ENCODE data around the gene ARPP19. TPM values are rescaled to one million over a fixed set of nuclear protein-coding genes. Genes with fewer than 3 reads are reported as not detected.
A peak's percentile ranks its signal among the peaks of the same experiment; 100 is the strongest.

The ARPP19 gene
- total and polyA plus RNA-seq, 2 of the 4 experiments (the other 2 are of a cell fraction), result 33.4 to 65.2 TPM

DNA sequence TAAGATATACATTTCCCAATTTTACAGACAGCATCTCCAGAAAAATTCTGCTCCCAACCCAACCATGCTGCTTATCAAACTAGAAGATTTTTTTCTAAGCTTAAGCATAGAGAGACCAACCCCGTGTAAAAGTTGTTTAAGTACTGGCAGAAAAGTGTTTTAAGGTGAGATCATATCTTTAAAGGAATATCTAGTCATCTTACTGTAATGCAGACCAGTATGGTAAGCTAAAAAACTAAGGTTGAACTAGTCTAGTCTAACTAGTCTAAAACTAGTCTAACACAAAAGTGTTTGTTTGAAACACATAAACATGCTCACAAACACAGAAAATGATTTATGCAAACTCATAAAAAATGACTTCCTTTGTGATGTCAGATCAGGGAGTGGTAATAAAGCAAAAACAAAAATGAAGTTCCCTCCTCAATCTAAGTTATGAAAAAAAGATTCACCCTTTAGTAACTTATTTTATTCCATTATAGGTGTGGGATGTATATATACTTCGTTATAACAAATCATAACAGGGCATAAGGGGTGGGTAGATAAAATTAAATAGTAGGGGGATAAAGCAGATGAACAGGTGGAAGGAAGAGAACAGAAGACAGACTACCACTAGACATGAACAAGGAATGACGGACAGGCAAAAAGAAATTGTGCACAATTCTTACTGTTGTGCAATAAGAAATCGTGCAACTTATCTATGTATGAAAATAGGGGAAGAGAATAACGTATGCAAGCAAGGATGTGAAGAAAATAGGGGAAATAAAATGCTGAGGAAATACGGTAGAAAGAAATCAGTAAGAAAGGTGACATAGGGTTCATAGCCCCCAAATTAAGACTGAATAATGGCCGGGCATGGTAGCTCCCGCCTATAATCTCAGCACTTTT, 50.1 kb downstream of the ARPP19 start:
- dilution Hi-C loops (cut with HindIII; ENCODE audit: low sequenced_read_pairs, unreplicated experiment), result no loop called here

More for the DNA sequence above, 50.1 kb downstream of the ARPP19 start:
- peaks cover 5% of the 10 kb centered on the region for H3K9me1 ChIP-seq (ENCODE audit: insufficient read depth, low read length)
- no peak overlapping the region for H3K14ac ChIP-seq (replicated peaks; ENCODE audit: low read depth, low read length)
- CTCF ChIA-PET, result no interaction called here
- ATAC-seq (ENCODE audit: low read depth) (peak; percentile 30; the same call in 1 of the 2 replicates), DNase-seq (peak; percentile 63)
- POLR2A ChIA-PET (ENCODE audit: unreplicated experiment), result interaction anchor here (0.6 kb wide), 1 partner anchor 21 kb away, joined by 3 read pairs; no protein-coding TSS in a partner anchor
- intact Hi-C loops (cut with micrococcal nuclease), result loop anchor here (10.0 kb wide), 1 partner anchor 54 kb away; no protein-coding TSS in a partner anchor
- no peak overlapping the region for H3K9ac ChIP-seq (ENCODE audit: low read depth, low read length)
- no peak overlapping the region for H3K18ac ChIP-seq (ENCODE audit: low read depth, low read length)
- peaks cover 9% of the 10 kb centered on the region for H3K4me1 ChIP-seq (ENCODE audit: control insufficient read depth, insufficient read depth, low read length)
- no peak overlapping the region for H2AFZ ChIP-seq (replicated peaks; ENCODE audit: low read length, poor library complexity)
- no peak overlapping the region for H3K27ac ChIP-seq (ENCODE audit: insufficient read depth, low read length)
- H4K8ac ChIP-seq (ENCODE audit: low read depth in 2 of 2, low read length in 2 of 2), result no peak overlapping the region; a peak in 1 of 4 replicates
- H2AK9ac ChIP-seq (replicated peaks; ENCODE audit: low read depth, low read length, poor library complexity), result no peak overlapping the region
- H3K23ac ChIP-seq (ENCODE audit: low read depth, low read length), result no peak overlapping the region
- H4K91ac ChIP-seq (ENCODE audit: insufficient read depth, low read depth, low read length), result no peak overlapping the region
- in situ Hi-C loops (cut with MboI; ENCODE audit: low sequenced_read_pairs), result no loop called here
- H2BK15ac ChIP-seq (ENCODE audit: low read depth, low read length), result no peak overlapping the region
- H3K56ac ChIP-seq (ENCODE audit: extremely low read depth, insufficient read depth, low read length), result no peak overlapping the region
- no TSS peak for BruUV-seq (replicated peaks)
- H2BK20ac ChIP-seq (ENCODE audit: low read depth, low read length), result no peak overlapping the region
- peaks cover 24 to 58% of the 10 kb centered on the region in 2 experiments; a peak in 3 of 4 replicates for H3K79me1 ChIP-seq (ENCODE audit: low read depth in 1 of 2, low read length in 2 of 2)
- no peak overlapping the region for H2BK5ac ChIP-seq (ENCODE audit: low read depth, low read length, poor library complexity, severe bottlenecking)
- TF ChIP-seq CEBPB (IDR thresholded peaks at IDR 0.05; ENCODE audit: low read depth, low read length) (peak; percentile 66), NFE2L2 (IDR thresholded peaks at IDR 0.05; ENCODE audit: low read depth, low read length) (no peak)
- no peaks in the 10 kb centered on the region for H3K36me3 ChIP-seq (ENCODE audit: control insufficient read depth, insufficient read depth, low read length)
- H4K5ac ChIP-seq (ENCODE audit: low read depth, low read length), result no peak overlapping the region
- H3K4me3 ChIP-seq (ENCODE audit: insufficient read depth, low read depth, low read length), result no peak overlapping the region
- peaks cover 25% of the 10 kb centered on the region; the same call in 1 of the 2 replicates for H4K20me1 ChIP-seq (ENCODE audit: insufficient read depth, low read length)
- H3K4ac ChIP-seq (ENCODE audit: low read depth, low read length), result no peak overlapping the region
- H3K9me3 ChIP-seq (ENCODE audit: control insufficient read depth, insufficient read depth, low read length), result no peaks in the 10 kb centered on the region
- no peaks in the 10 kb centered on the region for H3K27me3 ChIP-seq (ENCODE audit: control insufficient read depth, insufficient read depth, low read length)
- WGBS, 2 experiments (ENCODE audit: extremely low coverage in 2 of 2, insufficient read length in 1 of 2), result 83% methylated on average over 5 of the region's 8 CpGs; no CpG with 5 or more reads in 1 of the 2 experiments
- H2BK120ac ChIP-seq (ENCODE audit: low read depth, low read length), result no peak overlapping the region
- H2AK5ac ChIP-seq (ENCODE audit: low read depth, low read length), result no peak overlapping the region
- no peak overlapping the region for H3K4me2 ChIP-seq (ENCODE audit: low read depth, low read length)

All from IMR-90 (cell line).